Measurements from ENCODE around the gene DCDC1. TPM values are rescaled to one million over a fixed set of nuclear protein-coding genes. Genes with fewer than 3 reads are reported as not detected.

The DCDC1 gene
- total RNA-seq, 1 experiment from 2014 or later, result not detected

GRCh38 chr11:30837252-30837651 lies 532.3 kb downstream of the DCDC1 start:
- POLR2A ChIA-PET, result no interaction called here

GRCh38 chr11:30832831-30833230 lies 536.7 kb downstream of the DCDC1 start:
- no peak overlapping the region for H3K27ac ChIP-seq (ENCODE audit: low read length)
- H3K4me3 ChIP-seq (ENCODE audit: low read depth in 2 of 2, low read length in 2 of 2), result no peak overlapping the region
- H3K27me3 ChIP-seq (ENCODE audit: control insufficient read depth, insufficient read depth, low read length), result no peaks in the 10 kb centered on the region
- in situ Hi-C loops (cut with HindIII; ENCODE audit: low pct_unique_long_range_greater_than_20kb, low sequenced_read_pairs) (no loop called here), intact Hi-C loops (cut with micrococcal nuclease; ENCODE audit: unreplicated experiment) (no loop called here)
- ChIA-PET CTCF (no interaction called here), POLR2A (no interaction called here)
- ATAC-seq (no peak), DNase-seq (ENCODE audit: low read depth, low spot score) (no peak)
- H3K36me3 ChIP-seq (ENCODE audit: control insufficient read depth, insufficient read depth, low read length), result no peaks in the 10 kb centered on the region
- no peaks in the 10 kb centered on the region for H3K4me1 ChIP-seq (ENCODE audit: control insufficient read depth, insufficient read depth, low read length)
- H3K9me3 ChIP-seq (ENCODE audit: control insufficient read depth, insufficient read depth, low read depth, low read length), result 0 out of 2 replicates have a peak, but pooled peaks cover 4% of the 10 kb centered on the region
- TF ChIP-seq, protein P1, sequence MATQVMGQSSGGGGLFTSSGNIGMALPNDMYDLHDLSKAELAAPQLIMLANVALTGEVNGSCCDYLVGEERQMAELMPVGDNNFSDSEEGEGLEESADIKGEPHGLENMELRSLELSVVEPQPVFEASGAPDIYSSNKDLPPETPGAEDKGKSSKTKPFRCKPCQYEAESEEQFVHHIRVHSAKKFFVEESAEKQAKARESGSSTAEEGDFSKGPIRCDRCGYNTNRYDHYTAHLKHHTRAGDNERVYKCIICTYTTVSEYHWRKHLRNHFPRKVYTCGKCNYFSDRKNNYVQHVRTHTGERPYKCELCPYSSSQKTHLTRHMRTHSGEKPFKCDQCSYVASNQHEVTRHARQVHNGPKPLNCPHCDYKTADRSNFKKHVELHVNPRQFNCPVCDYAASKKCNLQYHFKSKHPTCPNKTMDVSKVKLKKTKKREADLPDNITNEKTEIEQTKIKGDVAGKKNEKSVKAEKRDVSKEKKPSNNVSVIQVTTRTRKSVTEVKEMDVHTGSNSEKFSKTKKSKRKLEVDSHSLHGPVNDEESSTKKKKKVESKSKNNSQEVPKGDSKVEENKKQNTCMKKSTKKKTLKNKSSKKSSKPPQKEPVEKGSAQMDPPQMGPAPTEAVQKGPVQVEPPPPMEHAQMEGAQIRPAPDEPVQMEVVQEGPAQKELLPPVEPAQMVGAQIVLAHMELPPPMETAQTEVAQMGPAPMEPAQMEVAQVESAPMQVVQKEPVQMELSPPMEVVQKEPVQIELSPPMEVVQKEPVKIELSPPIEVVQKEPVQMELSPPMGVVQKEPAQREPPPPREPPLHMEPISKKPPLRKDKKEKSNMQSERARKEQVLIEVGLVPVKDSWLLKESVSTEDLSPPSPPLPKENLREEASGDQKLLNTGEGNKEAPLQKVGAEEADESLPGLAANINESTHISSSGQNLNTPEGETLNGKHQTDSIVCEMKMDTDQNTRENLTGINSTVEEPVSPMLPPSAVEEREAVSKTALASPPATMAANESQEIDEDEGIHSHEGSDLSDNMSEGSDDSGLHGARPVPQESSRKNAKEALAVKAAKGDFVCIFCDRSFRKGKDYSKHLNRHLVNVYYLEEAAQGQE (IDR thresholded peaks at IDR 0.05; ENCODE audit: insufficient read depth in 1 of 2, low read depth in 2 of 2, low read length in 1 of 2), result no peak
- TF ChIP-seq SIN3A (IDR thresholded peaks at IDR 0.05; ENCODE audit: borderline replicate concordance, insufficient read depth, low read depth, low read length) (no peak), CTCF (IDR thresholded peaks at IDR 0.05) (no peak), POLR2AphosphoS5 (IDR thresholded peaks at IDR 0.05; ENCODE audit: low read depth, low read length) (no peak), TCF7L2 (IDR thresholded peaks at IDR 0.05; ENCODE audit: low read depth, low read length) (no peak)
- BruUV-seq (replicated peaks), result no TSS peak

More at GRCh38 chr11:30837252-30837651, 532.3 kb downstream of the DCDC1 start:
- no peak overlapping the region for H3K27ac ChIP-seq (ENCODE audit: low read length)
- DNase-seq (ENCODE audit: low read depth, low spot score) (no peak), ATAC-seq (no peak)
- intact Hi-C loops (cut with micrococcal nuclease; ENCODE audit: unreplicated experiment) (no loop called here), in situ Hi-C loops (cut with HindIII; ENCODE audit: low pct_unique_long_range_greater_than_20kb, low sequenced_read_pairs) (no loop called here)
- no peaks in the 10 kb centered on the region for H3K27me3 ChIP-seq (ENCODE audit: control insufficient read depth, insufficient read depth, low read length)
- no peaks in the 10 kb centered on the region for H3K36me3 ChIP-seq (ENCODE audit: control insufficient read depth, insufficient read depth, low read length)
- CTCF ChIA-PET, result no interaction called here
- TF ChIP-seq TCF7L2 (IDR thresholded peaks at IDR 0.05; ENCODE audit: low read depth, low read length), result no peak
- no peak for TF ChIP-seq POLR2AphosphoS5 (IDR thresholded peaks at IDR 0.05; ENCODE audit: low read depth, low read length)
- no peak for TF ChIP-seq CTCF (IDR thresholded peaks at IDR 0.05)
- TF ChIP-seq, protein P1 (IDR thresholded peaks at IDR 0.05; ENCODE audit: insufficient read depth in 1 of 2, low read depth in 2 of 2, low read length in 1 of 2), result no peak
- no peak for TF ChIP-seq SIN3A (IDR thresholded peaks at IDR 0.05; ENCODE audit: borderline replicate concordance, insufficient read depth, low read depth, low read length)
- no peak overlapping the region for H3K4me3 ChIP-seq (ENCODE audit: low read depth in 2 of 2, low read length in 2 of 2)
- no TSS peak for BruUV-seq (replicated peaks)
- no peaks in the 10 kb centered on the region for H3K4me1 ChIP-seq (ENCODE audit: control insufficient read depth, insufficient read depth, low read length)
- 0 out of 2 replicates have a peak, but pooled peaks cover 4% of the 10 kb centered on the region for H3K9me3 ChIP-seq (ENCODE audit: control insufficient read depth, insufficient read depth, low read depth, low read length)

Measured in Panc1 (cell line).